Ishikawa (cell line): ENCODE measurements around the gene FHIT.

Experiments
- CEBPB ChIP-seq: IDR thresholded peaks from 2 replicates; pipeline ENCODE4 v1.6.1; 2012
- CREB1 ChIP-seq: IDR thresholded peaks from 2 replicates; pipeline ENCODE4 v1.6.1; 2012; ENCODE audit warnings: low read depth
- EGR1 ChIP-seq: IDR thresholded peaks from 2 replicates; pipeline ENCODE4 v1.6.1; 2012
- EP300 ChIP-seq: IDR thresholded peaks from 2 replicates; pipeline ENCODE4 v1.6.1; 2012; ENCODE audit warnings: borderline replicate concordance
- MAX ChIP-seq: IDR thresholded peaks from 2 replicates; pipeline ENCODE4 v1.6.1; 2012
- NFIC ChIP-seq: IDR thresholded peaks from 2 replicates; pipeline ENCODE4 v1.6.1; 2012
- RAD21 ChIP-seq: IDR thresholded peaks from 2 replicates; pipeline ENCODE4 v1.6.1; 2012; ENCODE audit warnings: low read depth
- TAF1 ChIP-seq: IDR thresholded peaks from 2 replicates; pipeline ENCODE4 v1.6.1; 2012; ENCODE audit warnings: low read depth, mild to moderate bottlenecking
- TCF12 ChIP-seq: IDR thresholded peaks from 2 replicates; pipeline ENCODE4 v1.6.1; 2012; ENCODE audit warnings: low read depth
- TEAD4 ChIP-seq: IDR thresholded peaks from 2 replicates; pipeline ENCODE4 v1.6.1; 2012
- USF1 ChIP-seq: IDR thresholded peaks from 2 replicates; pipeline ENCODE4 v1.6.1; 2012
- YY1 ChIP-seq: IDR thresholded peaks from 2 replicates; pipeline ENCODE4 v1.6.1; 2012; ENCODE audit warnings: low read depth
- ZBTB7A ChIP-seq: IDR thresholded peaks from 2 replicates; pipeline ENCODE4 v1.6.1; 2012; ENCODE audit warnings: low read depth
- TF ChIP-seq, protein P1 (sequence below): IDR thresholded peaks from 2 replicates; pipeline ENCODE4 v1.6.1; 2012; ENCODE audit warnings: low read depth, mild to moderate bottlenecking

DNA sequence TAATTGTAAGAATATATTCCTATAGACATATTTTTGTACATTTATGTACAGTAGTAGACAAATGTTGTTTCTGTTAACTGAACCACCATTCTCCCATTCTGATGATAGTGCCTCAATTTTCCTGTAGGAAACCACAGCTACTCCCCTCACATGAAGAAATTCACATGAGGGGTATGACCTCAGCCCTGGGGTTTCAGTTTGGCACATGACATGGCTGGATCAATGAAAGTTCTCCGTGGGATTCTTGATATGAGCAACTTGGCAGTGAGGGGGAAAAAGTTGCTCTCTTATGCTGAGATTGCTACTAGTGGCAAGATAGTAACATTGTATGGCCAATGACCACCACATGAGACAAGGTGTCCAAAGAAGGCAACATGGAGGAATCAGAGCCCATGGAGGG is 1111.1 kb downstream of the FHIT start:
- no peak for TF ChIP-seq ZBTB7A
- TF ChIP-seq RAD21 = no peak
- no peak for TF ChIP-seq EGR1
- no peak for TF ChIP-seq USF1
- TF ChIP-seq EP300 = no peak
- no peak for TF ChIP-seq TAF1
- TF ChIP-seq MAX = no peak
- no peak for TF ChIP-seq TCF12
- no peak for TF ChIP-seq TEAD4
- no peak for TF ChIP-seq CEBPB
- TF ChIP-seq, protein P1, sequence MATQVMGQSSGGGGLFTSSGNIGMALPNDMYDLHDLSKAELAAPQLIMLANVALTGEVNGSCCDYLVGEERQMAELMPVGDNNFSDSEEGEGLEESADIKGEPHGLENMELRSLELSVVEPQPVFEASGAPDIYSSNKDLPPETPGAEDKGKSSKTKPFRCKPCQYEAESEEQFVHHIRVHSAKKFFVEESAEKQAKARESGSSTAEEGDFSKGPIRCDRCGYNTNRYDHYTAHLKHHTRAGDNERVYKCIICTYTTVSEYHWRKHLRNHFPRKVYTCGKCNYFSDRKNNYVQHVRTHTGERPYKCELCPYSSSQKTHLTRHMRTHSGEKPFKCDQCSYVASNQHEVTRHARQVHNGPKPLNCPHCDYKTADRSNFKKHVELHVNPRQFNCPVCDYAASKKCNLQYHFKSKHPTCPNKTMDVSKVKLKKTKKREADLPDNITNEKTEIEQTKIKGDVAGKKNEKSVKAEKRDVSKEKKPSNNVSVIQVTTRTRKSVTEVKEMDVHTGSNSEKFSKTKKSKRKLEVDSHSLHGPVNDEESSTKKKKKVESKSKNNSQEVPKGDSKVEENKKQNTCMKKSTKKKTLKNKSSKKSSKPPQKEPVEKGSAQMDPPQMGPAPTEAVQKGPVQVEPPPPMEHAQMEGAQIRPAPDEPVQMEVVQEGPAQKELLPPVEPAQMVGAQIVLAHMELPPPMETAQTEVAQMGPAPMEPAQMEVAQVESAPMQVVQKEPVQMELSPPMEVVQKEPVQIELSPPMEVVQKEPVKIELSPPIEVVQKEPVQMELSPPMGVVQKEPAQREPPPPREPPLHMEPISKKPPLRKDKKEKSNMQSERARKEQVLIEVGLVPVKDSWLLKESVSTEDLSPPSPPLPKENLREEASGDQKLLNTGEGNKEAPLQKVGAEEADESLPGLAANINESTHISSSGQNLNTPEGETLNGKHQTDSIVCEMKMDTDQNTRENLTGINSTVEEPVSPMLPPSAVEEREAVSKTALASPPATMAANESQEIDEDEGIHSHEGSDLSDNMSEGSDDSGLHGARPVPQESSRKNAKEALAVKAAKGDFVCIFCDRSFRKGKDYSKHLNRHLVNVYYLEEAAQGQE = no peak
- TF ChIP-seq CREB1 = no peak
- TF ChIP-seq YY1 = no peak
- TF ChIP-seq NFIC = no peak
